Glutamatergic neuron (in vitro differentiated cells): ENCODE data around the gene TGM1. TPM values are rescaled to one million over a fixed set of nuclear protein-coding genes. Genes with fewer than 3 reads are reported as not detected.

Experiments used
- DNase-seq: peaks from one replicate; pipeline ENCODE4 v3.0.0; 2022
- H3K27ac Mint-ChIP-seq: one replicate; pipeline ENCODE4 v1.8.0; 2020; ENCODE audit warnings: mild to moderate bottlenecking, mixed read lengths, inconsistent platforms; ENCODE audit not compliant: unreplicated experiment
- H3K27me3 Mint-ChIP-seq: one replicate; pipeline ENCODE4 v1.8.0; 2020; ENCODE audit warnings: mild to moderate bottlenecking, moderate library complexity, mixed read lengths, inconsistent platforms; ENCODE audit not compliant: unreplicated experiment
- H3K36me3 Mint-ChIP-seq: one replicate; pipeline ENCODE4 v1.8.0; 2020; ENCODE audit warnings: mild to moderate bottlenecking, mixed read lengths, inconsistent platforms; ENCODE audit not compliant: unreplicated experiment
- H3K4me1 Mint-ChIP-seq: one replicate; pipeline ENCODE4 v1.8.0; 2020; ENCODE audit warnings: mild to moderate bottlenecking, low read depth, mixed read lengths, inconsistent platforms; ENCODE audit not compliant: unreplicated experiment
- H3K4me3 Mint-ChIP-seq: one replicate; pipeline ENCODE4 v1.8.0; 2020; ENCODE audit warnings: mild to moderate bottlenecking, mixed read lengths, inconsistent platforms; ENCODE audit not compliant: unreplicated experiment
- H3K9me3 Mint-ChIP-seq: one replicate; pipeline ENCODE4 v1.8.0; 2020; ENCODE audit warnings: mild to moderate bottlenecking, moderate library complexity, mixed read lengths, inconsistent platforms; ENCODE audit not compliant: unreplicated experiment
- CTCF ChIP-seq: fragments of 200-600 bp; sonication (generic); IDR thresholded peaks from one replicate; pipeline ENCODE4 v1.5.0; 2021; ENCODE audit not compliant: partially characterized antibody, unreplicated experiment
- total RNA-seq: library from RNA; stranded (reverse); fragmentation: NEBNext Ultra II Directional; extraction: Animal tissue kit (Norgen Biotek cat#: 25700); gene quantifications from one replicate; pipeline ENCODE4 v1.2.1, GENCODE V29; 2021; ENCODE audit not compliant: unreplicated experiment

Gene TGM1
- total RNA-seq, 1 donor from 2014 or later: 4.2 TPM

- DNase-seq: no peak
- H3K9me3 Mint-ChIP-seq: peaks cover 6% of the 10 kb centered on the region
- peaks cover 5% of the 10 kb centered on the region for H3K36me3 Mint-ChIP-seq
- H3K27me3 Mint-ChIP-seq: peaks cover 3% of the 10 kb centered on the region
- H3K4me1 Mint-ChIP-seq: peaks cover 4% of the 10 kb centered on the region
- H3K27ac Mint-ChIP-seq: no peak overlapping the region
- no peak for TF ChIP-seq CTCF
- H3K4me3 Mint-ChIP-seq: peak overlapping the region; percentile 97
These were observed 29.5 kb downstream of the TGM1 start for GRCh38 chr14:24233538-24233866.

- H3K36me3 Mint-ChIP-seq: peaks cover 2% of the 10 kb centered on the region
- H3K27ac Mint-ChIP-seq: peak within 1 kb of the TSS; percentile 84
- peaks cover 6% of the 10 kb centered on the region for H3K9me3 Mint-ChIP-seq
- TF ChIP-seq CTCF: no peak
- peaks cover 3% of the 10 kb centered on the region for H3K27me3 Mint-ChIP-seq
- peak within 1 kb of the TSS; percentile 97 for H3K4me3 Mint-ChIP-seq
- peaks cover 4% of the 10 kb centered on the region for H3K4me1 Mint-ChIP-seq
- no peak for DNase-seq
These were observed 30.1 kb downstream of the TGM1 start, which contains the start of gene GMPR2 for GRCh38 chr14:24232645-24233537. GMPR2 (plus strand) TSS chr14:24232929; CDS start chr14:24233254, 325 bp downstream.

GRCh38 chr14:24232121-24232644 lies 30.8 kb downstream of the TGM1 start, which contains the start of gene NEDD8:
NEDD8 (minus strand) TSS chr14:24232367; CDS start chr14:24232267, 100 bp downstream.
- Mint-ChIP-seq H3K27me3 (peaks cover 3% of the 10 kb centered on the region), H3K9me3 (peaks cover 6% of the 10 kb centered on the region), H3K4me3 (peak within 1 kb of the TSS; percentile 97), H3K27ac (peak within 1 kb of the TSS; percentile 84), H3K4me1 (peaks cover 4% of the 10 kb centered on the region), H3K36me3 (no peaks in the 10 kb centered on the region)
- peak; percentile 79 for DNase-seq
- TF ChIP-seq CTCF: no peak

GRCh38 chr14:24231263-24232120 lies 31.5 kb downstream of the TGM1 start:
- TF ChIP-seq CTCF: no peak
- Mint-ChIP-seq H3K36me3 (no peaks in the 10 kb centered on the region), H3K27me3 (peaks cover 3% of the 10 kb centered on the region), H3K4me1 (peaks cover 4% of the 10 kb centered on the region), H3K27ac (peak overlapping the region; percentile 84), H3K4me3 (peak overlapping the region; percentile 97), H3K9me3 (peaks cover 6% of the 10 kb centered on the region)
- DNase-seq: no peak
